NCI-H526 (cell line): ENCODE measurements around the gene CLRN3.
A peak's percentile ranks its signal among the peaks of the same experiment; 100 is the strongest.

Source experiments
- DNase-seq, 2 experiments: peaks; one replicate each; lab custom pipeline; 2025; lab: John Stamatoyannopoulos, UW

CLRN3 gene

GRCh38 chr10:127899766-127900387 lies 7.1 kb upstream of the CLRN3 start:
- DNase-seq, result no peak

GRCh38 chr10:127897177-127897576 lies 4.4 kb upstream of the CLRN3 start:
- DNase-seq, result no peak

GRCh38 chr10:127896590-127896989 lies 3.8 kb upstream of the CLRN3 start:
- no peak for DNase-seq

- DNase-seq, result peak; percentile 15 to 29
Observed at GRCh38 chr10:127894146-127894545, 1.4 kb upstream of the CLRN3 start.

GRCh38 chr10:127890832-127891334 lies 1.9 kb downstream of the CLRN3 start:
- DNase-seq, result peak in 1 of 2 experiments; percentile 40

- DNase-seq, result no peak
Observed at GRCh38 chr10:127890216-127890615, 2.5 kb downstream of the CLRN3 start.

- no peak for DNase-seq
Observed at GRCh38 chr10:127889605-127890195, 3.0 kb downstream of the CLRN3 start.

GRCh38 chr10:127888521-127889312 lies 4.0 kb downstream of the CLRN3 start:
- peak; percentile 19 to 45 for DNase-seq

- peak in 1 of 2 experiments; percentile 53 for DNase-seq
Observed at GRCh38 chr10:127887541-127888415, 5.0 kb downstream of the CLRN3 start.

GRCh38 chr10:127886371-127887051 lies 6.2 kb downstream of the CLRN3 start:
- peak; percentile 29 to 50 for DNase-seq

GRCh38 chr10:127884501-127884900 lies 8.2 kb downstream of the CLRN3 start:
- no peak for DNase-seq

GRCh38 chr10:127883516-127883915 lies 9.2 kb downstream of the CLRN3 start:
- peak in 1 of 2 experiments; percentile 23 for DNase-seq

- no peak for DNase-seq
Observed at GRCh38 chr10:127882801-127883459, 9.8 kb downstream of the CLRN3 start.

GRCh38 chr10:127882391-127882790 lies 10.3 kb downstream of the CLRN3 start:
- DNase-seq, result no peak

- peak; percentile 84 to 92 for DNase-seq
Observed at GRCh38 chr10:127881262-127881661, 11.5 kb downstream of the CLRN3 start.

GRCh38 chr10:127880557-127880956 lies 12.2 kb downstream of the CLRN3 start:
- no peak for DNase-seq

GRCh38 chr10:127878475-127879055 lies 14.2 kb downstream of the CLRN3 start:
- DNase-seq, result no peak

- DNase-seq, result no peak
Observed at GRCh38 chr10:127877699-127878098, 15.0 kb downstream of the CLRN3 start.

- no peak for DNase-seq
Observed at GRCh38 chr10:127877116-127877515, 15.6 kb downstream of the CLRN3 start.

- no peak for DNase-seq
Observed at GRCh38 chr10:127875916-127876315, 16.8 kb downstream of the CLRN3 start.

GRCh38 chr10:127875449-127875765 lies 17.3 kb downstream of the CLRN3 start:
- DNase-seq, result no peak
